Liver (tissue), 9 donors: ENCODE results near the gene CXCL17. TPM values are rescaled to one million over a fixed set of nuclear protein-coding genes. Genes with fewer than 3 reads are reported as not detected.
"Not testable (repeated sequence)": the region's sequence is repeated elsewhere in the genome, so short reads cannot be mapped to it uniquely, and the experiment has no call there.

Experiments
- DNase-seq: peaks from one replicate; pipeline ENCODE4 v3.0.0-alpha.2; 2017; ENCODE audit warnings: low spot score
- H3K27ac ChIP-seq, 2 donors: one replicate each; pipeline ENCODE4 v1.7.0; 2013; ENCODE audit warnings: inconsistent platforms in 2 of 2, low read length in 2 of 2, control low read depth in 1 of 2, low read depth in 1 of 2, mild to moderate bottlenecking in 1 of 2
- H3K27me3 ChIP-seq, 4 donors: one replicate each; pipeline versions ENCODE4 v1.6.1 to v1.7.0; 2013; ENCODE audit warnings: low read length in 3 of 4, inconsistent platforms in 1 of 4, mild to moderate bottlenecking in 1 of 4, moderate library complexity in 1 of 4; ENCODE audit not compliant: control insufficient read depth in 4 of 4, insufficient read depth in 4 of 4
- H3K36me3 ChIP-seq, 4 donors: one replicate each; pipeline versions ENCODE4 v1.6.1 to v1.7.0; 2013; ENCODE audit warnings: low read length in 3 of 4, mild to moderate bottlenecking in 3 of 4, low read depth in 1 of 4, moderate library complexity in 1 of 4; ENCODE audit not compliant: control insufficient read depth in 4 of 4, insufficient read depth in 3 of 4
- H3K4me1 ChIP-seq, 4 donors: one replicate each; pipeline versions ENCODE4 v1.6.1 to v1.7.0; 2013; ENCODE audit warnings: low read length in 3 of 4, mild to moderate bottlenecking in 3 of 4, moderate library complexity in 1 of 4; ENCODE audit not compliant: control insufficient read depth in 4 of 4, insufficient read depth in 4 of 4
- H3K4me3 ChIP-seq, 3 donors: one replicate each; pipeline versions ENCODE4 v1.6.1 to v1.7.0; 2013; ENCODE audit warnings: low read length in 3 of 3, control low read depth in 1 of 3, low read depth in 1 of 3, mild to moderate bottlenecking in 1 of 3
- H3K9ac ChIP-seq, 2 donors: one replicate each; pipeline ENCODE4 v1.7.0; 2013; ENCODE audit warnings: low read length in 2 of 2, mild to moderate bottlenecking in 2 of 2, moderate library complexity in 2 of 2, control low read depth in 1 of 2, low read depth in 1 of 2
- H3K9me3 ChIP-seq, 4 donors: one replicate each; pipeline versions ENCODE4 v1.6.1 to v1.7.0; 2013; ENCODE audit warnings: low read length in 3 of 4; ENCODE audit not compliant: control insufficient read depth in 4 of 4
- EGR1 ChIP-seq, 2 donors: IDR thresholded peaks; 2 replicates each; pipeline ENCODE4 v1.6.1; 2016 to 2018; ENCODE audit warnings: antibody characterized with exemption in 2 of 2, low read depth in 2 of 2
- FOXA1 ChIP-seq: IDR thresholded peaks from 2 replicates; pipeline ENCODE4 v1.6.1; 2016; ENCODE audit warnings: antibody characterized with exemption
- FOXA2 ChIP-seq: IDR thresholded peaks from 2 replicates; pipeline ENCODE4 v1.6.1; 2016; ENCODE audit warnings: antibody characterized with exemption
- GABPA ChIP-seq, 2 donors: IDR thresholded peaks in 1 of 2; conservative IDR thresholded peaks in 1 of 2; 2 replicates each; pipeline ENCODE4 v1.6.1; 2016; ENCODE audit warnings: antibody characterized with exemption in 2 of 2, mild to moderate bottlenecking in 1 of 2, moderate library complexity in 1 of 2
- HNF4A ChIP-seq, 2 donors: conservative IDR thresholded peaks; 2 replicates each; pipeline ENCODE4 v1.6.1; 2016; ENCODE audit warnings: antibody characterized with exemption in 2 of 2, mild to moderate bottlenecking in 2 of 2
- HNF4G ChIP-seq: IDR thresholded peaks from 2 replicates; pipeline ENCODE4 v1.6.1; 2016; ENCODE audit warnings: antibody characterized with exemption
- JUND ChIP-seq, 2 donors: IDR thresholded peaks; 2 replicates each; pipeline ENCODE4 v1.6.1; 2016; ENCODE audit warnings: antibody characterized with exemption in 2 of 2
- NR2F2 ChIP-seq: IDR thresholded peaks from 2 replicates; pipeline ENCODE4 v1.6.1; 2016; ENCODE audit warnings: antibody characterized with exemption
- RAD21 ChIP-seq, 2 donors: IDR thresholded peaks; 2 replicates each; pipeline ENCODE4 v1.6.1; 2016; ENCODE audit warnings: antibody characterized with exemption in 2 of 2, mild to moderate bottlenecking in 2 of 2
- RXRA ChIP-seq, 2 donors: IDR thresholded peaks; 2 replicates each; pipeline ENCODE4 v1.6.1; 2017 to 2018; ENCODE audit warnings: antibody characterized with exemption in 2 of 2, mild to moderate bottlenecking in 1 of 2
- SP1 ChIP-seq: IDR thresholded peaks from 2 replicates; pipeline ENCODE4 v1.6.1; 2018; ENCODE audit warnings: antibody characterized with exemption, mild to moderate bottlenecking
- TAF1 ChIP-seq: conservative IDR thresholded peaks from 2 replicates; pipeline ENCODE4 v1.6.1; 2016; ENCODE audit warnings: antibody characterized with exemption, mild to moderate bottlenecking
- YY1 ChIP-seq: IDR thresholded peaks from 2 replicates; pipeline ENCODE4 v1.6.1; 2016; ENCODE audit warnings: antibody characterized with exemption, mild to moderate bottlenecking
- whole genome bisulfite sequencing: extraction: QIAGEN DNeasy Blood & Tissue Kit; methylation state at CpG from one replicate; pipeline ENCODE4 v1.1.7; 2013; 5-methylcytosine and 5-hydroxymethylcytosine counted together
- polyA plus RNA-seq, 2 donors: library from polyadenylated mRNA; stranded (reverse) in 1 of 2; unstranded in 1 of 2; fragments of 200-250 nt in 1 of 2; fragments of >200 nt in 1 of 2; fragmentation: Nextera tagmentation in 1 of 2; extraction: Ambion mirVana in 1 of 2; gene quantifications; one replicate each; pipeline versions ENCODE4 v1.2.1 to v1.2.3, GENCODE V29; 2013 to 2015
- total RNA-seq, 2 donors: library from RNA; depleted of rRNA; stranded (reverse); fragments of >200 nt; gene quantifications; one replicate each; pipeline ENCODE4 v1.2.3, GENCODE V29; 2014
- TF ChIP-seq, protein P1 (sequence below): IDR thresholded peaks from 2 replicates; pipeline ENCODE4 v1.6.1; 2016; ENCODE audit warnings: antibody characterized with exemption
- TF ChIP-seq, protein P2 (sequence below): IDR thresholded peaks from 2 replicates; pipeline ENCODE4 v1.6.1; 2016; ENCODE audit warnings: antibody characterized with exemption, mild to moderate bottlenecking
- TF ChIP-seq, protein P3 (sequence below): IDR thresholded peaks from 2 replicates; pipeline ENCODE4 v1.6.1; 2016; ENCODE audit warnings: antibody characterized with exemption
- TF ChIP-seq, protein P4 (sequence below): IDR thresholded peaks from 2 replicates; pipeline ENCODE4 v1.6.1; 2016; ENCODE audit warnings: antibody characterized with exemption
- donor health status: healthy.
- donor health status: healthy.
- donor health status: healthy.
- donor health status: healthy.
- donor health status: healthy.

Gene CXCL17
- total and polyA plus RNA-seq, 4 donors: 0.10 to 0.93 TPM; not detected in 2

DNA sequence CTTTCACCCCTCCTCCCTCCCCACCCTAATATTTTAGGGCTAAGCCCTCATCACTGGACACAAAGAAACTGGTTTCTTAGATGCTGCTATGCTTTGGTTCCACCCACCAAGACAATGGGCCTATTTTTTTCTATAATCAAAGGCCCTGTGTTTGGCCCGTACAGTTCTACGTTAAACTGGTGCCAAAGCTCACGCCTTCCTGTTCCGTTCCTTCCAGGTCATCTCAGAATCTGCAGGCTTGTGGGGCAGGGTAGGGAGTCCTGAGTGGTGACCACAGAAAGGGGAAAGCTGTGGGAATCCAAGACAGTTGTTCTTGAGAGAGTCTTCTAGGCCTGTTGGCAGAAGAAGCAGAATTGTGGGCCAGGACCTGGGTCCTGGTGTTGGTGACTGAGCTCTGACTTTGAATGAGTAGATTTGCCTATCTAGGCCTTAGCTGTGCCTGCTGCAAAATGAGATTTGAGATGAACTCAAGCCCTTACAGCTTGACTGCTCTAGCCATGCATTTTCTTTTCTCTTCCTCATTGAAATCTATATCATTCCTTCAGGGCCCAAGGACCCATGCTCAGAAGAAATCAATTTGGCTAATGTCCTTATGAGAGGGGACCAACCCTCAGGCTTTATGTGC lies 19.1 kb upstream of the CXCL17 start:
- H3K27me3 ChIP-seq: no peaks in the 10 kb centered on the region
- peaks cover 0 to 4% (median 1%) of the 10 kb centered on the region in 4 donors for H3K4me1 ChIP-seq
- no peak overlapping the region for H3K4me3 ChIP-seq
- TF ChIP-seq HNF4G (no peak), GABPA (IDR thresholded peaks at IDR 0.05 in 1 of 2, conservative IDR thresholded peaks at IDR 0.05 in 1 of 2) (no peak), FOXA1 (no peak), NR2F2 (no peak), TAF1 (no peak), YY1 (no peak), RXRA (IDR thresholded peaks at IDR 0.05) (no peak), HNF4A (conservative IDR thresholded peaks at IDR 0.05) (no peak), FOXA2 (no peak), SP1 (no peak), JUND (IDR thresholded peaks at IDR 0.05) (no peak)
- TF ChIP-seq, protein P1, sequence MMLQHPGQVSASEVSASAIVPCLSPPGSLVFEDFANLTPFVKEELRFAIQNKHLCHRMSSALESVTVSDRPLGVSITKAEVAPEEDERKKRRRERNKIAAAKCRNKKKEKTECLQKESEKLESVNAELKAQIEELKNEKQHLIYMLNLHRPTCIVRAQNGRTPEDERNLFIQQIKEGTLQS: no peak
- TF ChIP-seq, protein P2, sequence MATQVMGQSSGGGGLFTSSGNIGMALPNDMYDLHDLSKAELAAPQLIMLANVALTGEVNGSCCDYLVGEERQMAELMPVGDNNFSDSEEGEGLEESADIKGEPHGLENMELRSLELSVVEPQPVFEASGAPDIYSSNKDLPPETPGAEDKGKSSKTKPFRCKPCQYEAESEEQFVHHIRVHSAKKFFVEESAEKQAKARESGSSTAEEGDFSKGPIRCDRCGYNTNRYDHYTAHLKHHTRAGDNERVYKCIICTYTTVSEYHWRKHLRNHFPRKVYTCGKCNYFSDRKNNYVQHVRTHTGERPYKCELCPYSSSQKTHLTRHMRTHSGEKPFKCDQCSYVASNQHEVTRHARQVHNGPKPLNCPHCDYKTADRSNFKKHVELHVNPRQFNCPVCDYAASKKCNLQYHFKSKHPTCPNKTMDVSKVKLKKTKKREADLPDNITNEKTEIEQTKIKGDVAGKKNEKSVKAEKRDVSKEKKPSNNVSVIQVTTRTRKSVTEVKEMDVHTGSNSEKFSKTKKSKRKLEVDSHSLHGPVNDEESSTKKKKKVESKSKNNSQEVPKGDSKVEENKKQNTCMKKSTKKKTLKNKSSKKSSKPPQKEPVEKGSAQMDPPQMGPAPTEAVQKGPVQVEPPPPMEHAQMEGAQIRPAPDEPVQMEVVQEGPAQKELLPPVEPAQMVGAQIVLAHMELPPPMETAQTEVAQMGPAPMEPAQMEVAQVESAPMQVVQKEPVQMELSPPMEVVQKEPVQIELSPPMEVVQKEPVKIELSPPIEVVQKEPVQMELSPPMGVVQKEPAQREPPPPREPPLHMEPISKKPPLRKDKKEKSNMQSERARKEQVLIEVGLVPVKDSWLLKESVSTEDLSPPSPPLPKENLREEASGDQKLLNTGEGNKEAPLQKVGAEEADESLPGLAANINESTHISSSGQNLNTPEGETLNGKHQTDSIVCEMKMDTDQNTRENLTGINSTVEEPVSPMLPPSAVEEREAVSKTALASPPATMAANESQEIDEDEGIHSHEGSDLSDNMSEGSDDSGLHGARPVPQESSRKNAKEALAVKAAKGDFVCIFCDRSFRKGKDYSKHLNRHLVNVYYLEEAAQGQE: no peak
- DNase-seq: no peak
- H3K27ac ChIP-seq: no peak overlapping the region
- 76% methylated on average over 4 of the region's 4 CpGs for WGBS
- no peaks in the 10 kb centered on the region for H3K9me3 ChIP-seq
- H3K9ac ChIP-seq: no peak overlapping the region
- no peaks in the 10 kb centered on the region for H3K36me3 ChIP-seq

DNA sequence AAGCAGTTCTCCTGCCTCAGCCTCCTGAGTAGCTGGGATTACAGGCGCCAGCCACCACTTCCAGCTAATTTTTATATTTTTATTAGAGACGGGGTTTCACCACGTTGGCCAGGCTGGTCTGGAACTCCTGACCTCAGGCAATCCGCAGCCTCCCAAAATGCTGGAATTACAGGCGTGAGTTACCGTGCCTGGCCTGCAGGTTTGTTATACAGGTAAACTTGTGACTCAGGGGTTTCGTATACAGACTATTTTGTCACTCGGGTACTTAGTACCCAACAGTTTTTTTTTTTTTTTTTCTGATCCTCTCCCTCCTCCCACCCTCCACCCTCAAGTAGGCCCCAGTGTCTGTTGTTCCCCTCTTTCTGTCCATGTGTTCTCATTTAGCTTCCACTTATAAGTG lies 18.5 kb upstream of the CXCL17 start:
- not testable (repeated sequence) for H3K4me1 ChIP-seq, H3K9me3 ChIP-seq, H3K9ac ChIP-seq, H3K36me3 ChIP-seq, H3K27ac ChIP-seq, H3K4me3 ChIP-seq, DNase-seq, H3K27me3 ChIP-seq
- 94% methylated on average over 8 of the region's 8 CpGs for WGBS

DNA sequence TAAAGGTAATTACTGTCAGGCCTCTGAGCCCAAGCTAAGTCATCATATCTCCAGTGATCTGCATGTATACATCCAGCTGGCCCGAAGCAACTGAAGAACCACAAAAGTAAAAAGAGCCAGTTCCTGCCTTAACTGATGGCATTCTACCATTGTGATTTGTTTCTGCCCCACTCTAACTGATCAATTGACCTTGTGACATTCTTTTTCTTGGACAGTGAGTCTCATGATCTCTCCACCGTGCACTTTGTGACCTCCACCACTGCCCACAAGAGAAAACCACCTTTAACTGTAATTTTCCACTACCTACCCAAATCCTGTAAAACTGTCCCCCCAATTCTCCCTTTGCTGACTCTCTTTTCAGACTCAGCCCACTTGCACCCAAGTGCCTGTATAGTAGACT lies 17.2 kb upstream of the CXCL17 start:
- no peak overlapping the region for H3K27ac ChIP-seq
- H3K36me3 ChIP-seq: no peaks in the 10 kb centered on the region
- H3K9ac ChIP-seq: no peak overlapping the region
- no peaks in the 10 kb centered on the region for H3K27me3 ChIP-seq
- DNase-seq: no peak
- no peak overlapping the region for H3K4me3 ChIP-seq
- H3K9me3 ChIP-seq: no peaks in the 10 kb centered on the region
- 69% methylated on average over 2 of the region's 2 CpGs for WGBS
- H3K4me1 ChIP-seq: no peaks in the 10 kb centered on the region
- TF ChIP-seq, protein P3, sequence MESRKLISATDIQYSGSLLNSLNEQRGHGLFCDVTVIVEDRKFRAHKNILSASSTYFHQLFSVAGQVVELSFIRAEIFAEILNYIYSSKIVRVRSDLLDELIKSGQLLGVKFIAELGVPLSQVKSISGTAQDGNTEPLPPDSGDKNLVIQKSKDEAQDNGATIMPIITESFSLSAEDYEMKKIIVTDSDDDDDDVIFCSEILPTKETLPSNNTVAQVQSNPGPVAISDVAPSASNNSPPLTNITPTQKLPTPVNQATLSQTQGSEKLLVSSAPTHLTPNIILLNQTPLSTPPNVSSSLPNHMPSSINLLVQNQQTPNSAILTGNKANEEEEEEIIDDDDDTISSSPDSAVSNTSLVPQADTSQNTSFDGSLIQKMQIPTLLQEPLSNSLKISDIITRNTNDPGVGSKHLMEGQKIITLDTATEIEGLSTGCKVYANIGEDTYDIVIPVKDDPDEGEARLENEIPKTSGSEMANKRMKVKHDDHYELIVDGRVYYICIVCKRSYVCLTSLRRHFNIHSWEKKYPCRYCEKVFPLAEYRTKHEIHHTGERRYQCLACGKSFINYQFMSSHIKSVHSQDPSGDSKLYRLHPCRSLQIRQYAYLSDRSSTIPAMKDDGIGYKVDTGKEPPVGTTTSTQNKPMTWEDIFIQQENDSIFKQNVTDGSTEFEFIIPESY: no peak
- TF ChIP-seq, protein P2: no peak
- TF ChIP-seq, protein P1: no peak
- TF ChIP-seq, protein P4, sequence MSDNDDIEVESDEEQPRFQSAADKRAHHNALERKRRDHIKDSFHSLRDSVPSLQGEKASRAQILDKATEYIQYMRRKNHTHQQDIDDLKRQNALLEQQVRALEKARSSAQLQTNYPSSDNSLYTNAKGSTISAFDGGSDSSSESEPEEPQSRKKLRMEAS: no peak
- TF ChIP-seq YY1 (no peak), EGR1 (IDR thresholded peaks at IDR 0.05; ENCODE audit: low read depth in 2 of 2) (no peak), RXRA (IDR thresholded peaks at IDR 0.05) (no peak), RAD21 (IDR thresholded peaks at IDR 0.05) (no peak)
